ENCODE measurements around the gene ILDR2.

GRCh38 chr1:166918088-166918955 is 57.0 kb downstream of the ILDR2 start:
- TF ChIP-seq EZH2 (IDR thresholded peaks at IDR 0.05; ENCODE audit: insufficient read depth, low read length): no peak
- no peak for TF ChIP-seq CTCF (IDR thresholded peaks at IDR 0.05; ENCODE audit: insufficient read depth, low read depth, low read length)
